Heart left ventricle (tissue), 16 donors: ENCODE measurements around the gene GNAS. TPM values are rescaled to one million over a fixed set of nuclear protein-coding genes. Genes with fewer than 3 reads are reported as not detected.

ENCODE experiments used
- ATAC-seq, 4 donors: fragments of 200-7000 bp; cut with Tn5 transposase; one replicate each; pipeline ENCODE4 v1.9.1; 2020 to 2022; ENCODE audit warnings: moderate library complexity in 4 of 4, mild to moderate bottlenecking in 3 of 4, moderate number of reproducible peaks in 1 of 4
- DNase-seq, 5 donors: peaks; one replicate each; pipeline ENCODE4 v3.0.0-alpha.2; 2020
- H3K27ac ChIP-seq, 12 donors: fragments of 200-600 bp; sonication (generic) in 4 of 12; one replicate each; pipeline versions ENCODE4 v1.5.0 to v1.8.0; 2016 to 2022; ENCODE audit warnings: mild to moderate bottlenecking in 2 of 12
- H3K27me3 ChIP-seq, 9 donors: fragments of 200-600 bp; sonication (generic) in 2 of 9; one replicate each; pipeline versions ENCODE4 v1.5.1 to v1.8.0; 2016 to 2022; ENCODE audit warnings: mild to moderate bottlenecking in 3 of 9
- H3K36me3 ChIP-seq, 9 donors: fragments of 200-600 bp; sonication (generic) in 2 of 9; one replicate each; pipeline versions ENCODE4 v1.5.0 to v1.8.0; 2018 to 2022; ENCODE audit warnings: mild to moderate bottlenecking in 2 of 9
- H3K4me1 ChIP-seq, 12 donors: fragments of 200-600 bp; sonication (generic) in 4 of 12; one replicate each; pipeline versions ENCODE4 v1.5.0 to v1.8.0; 2016 to 2022; ENCODE audit warnings: mild to moderate bottlenecking in 3 of 12
- H3K4me3 ChIP-seq, 12 donors: fragments of 200-600 bp; sonication (generic) in 4 of 12; one replicate each; pipeline versions ENCODE4 v1.5.0 to v1.8.0; 2017 to 2022; ENCODE audit warnings: mild to moderate bottlenecking in 9 of 12, moderate library complexity in 4 of 12
- H3K9me3 ChIP-seq, 12 donors: fragments of 200-600 bp; sonication (generic) in 4 of 12; one replicate each; pipeline versions ENCODE4 v1.5.0 to v1.8.0; 2016 to 2022; ENCODE audit warnings: mild to moderate bottlenecking in 1 of 12
- CTCF ChIP-seq, 12 donors: fragments of 200-600 bp; sonication (generic) in 4 of 12; IDR thresholded peaks; one replicate each; pipeline versions ENCODE4 v1.5.0 to v1.8.0; 2018 to 2022; ENCODE audit warnings: antibody characterized with exemption in 12 of 12, mild to moderate bottlenecking in 5 of 12
- POLR2A ChIP-seq, 2 donors: fragments of 450-650 bp; IDR thresholded peaks; one replicate each; pipeline ENCODE4 v1.6.1; 2017; ENCODE audit warnings: antibody characterized with exemption in 2 of 2, mild to moderate bottlenecking in 2 of 2, moderate library complexity in 2 of 2
- WGBS, 4 donors: extraction: QIAGEN DNeasy Blood & Tissue Kit in 2 of 4; methylation state at CpG; one replicate each; pipeline versions ENCODE4 v1.1.5 to v1.1.7; 2013 to 2018; 5-methylcytosine and 5-hydroxymethylcytosine counted together
- intact Hi-C, 10 donors: fragments of 100-400 bp; cut with DNase I; formaldehyde crosslinking; loops; one replicate each; pipeline versions ENCODE4 v1.11.1 to v1.14.2; 2022
- polyA plus RNA-seq, 2 donors: library from polyadenylated mRNA; stranded (reverse); fragments of 200-250 nt; gene quantifications; one replicate each; pipeline ENCODE4 v1.2.3, GENCODE V29; 2013
- total RNA-seq, 9 donors: library from RNA; depleted of rRNA in 2 of 9; stranded (reverse); fragments of >200 nt in 2 of 9; fragmentation: NEBNext Ultra II Directional in 3 of 9; extraction: Animal tissue kit (Norgen Biotek cat#: 25700) in 3 of 9; gene quantifications; one replicate each; pipeline versions ENCODE4 v1.1.0 to v1.2.4, GENCODE V29; 2016 to 2023
- donor health status: ischemic (EF 13 %, LVEDD 7.1; RV severe dilation, severe dysfunction).
- donor health status: healthy with polysubstance abuse.
- donor health status: DM: no; HTN: yes; CAD: no.
- donor health status: DM: no; HTN: no; CAD: no.
- donor health status: ischemic (EF 25% LVEDD 6.9; RV normal size, moderate dysfunction).
- donor health status: ischemic (EF 25% LVEDD 5.7; RV mildly dilated, moderate dysfunction).
- donor health status: healthy.
- donor health status: DM: yes; HTN: yes; CAD: no.
- donor health status: ischemic (EF 35%, LVEDD 5.7; RV mildly dilated, moderate dysfunction).
- donor health status: nonischemic (EF 11% LVEDD 7.7; RV severe dilation, severe dysfunction).
- donor health status: DM: yes; HTN: yes; CAD: no.
- donor health status: PGD.
- donor health status: ischemic (EF 29% LVEDD 5.4; RV normal size, mild dysfunction).
- donor health status: nonischemic (EF 23%, LVEDD 6.1; RV moderate dilation, normal function).

Gene GNAS
- total and polyA plus RNA-seq, 11 donors = 1,246 to 2,999 (median 1,604) TPM

- no peak overlapping the region for H3K4me3 ChIP-seq
- no peaks in the 10 kb centered on the region for H3K36me3 ChIP-seq
- 77 to 92% (median 92%) methylated on average over 21 to 26 of the region's 26 CpGs for WGBS, 4 donors
- TF ChIP-seq POLR2A (IDR thresholded peaks at IDR 0.05) = no peak
- no peak for TF ChIP-seq CTCF (IDR thresholded peaks at IDR 0.05)
- DNase-seq (no peak), ATAC-seq (no peak)
- no peaks in the 10 kb centered on the region for H3K27me3 ChIP-seq
- H3K4me1 ChIP-seq = no peaks in the 10 kb centered on the region
- no peak overlapping the region for H3K27ac ChIP-seq
- no peaks in the 10 kb centered on the region for H3K9me3 ChIP-seq
- intact Hi-C loops = no loop called here
Observed at GRCh38 chr20:58822748-58823730, 29.5 kb upstream of the GNAS start.

- TF ChIP-seq CTCF (IDR thresholded peaks at IDR 0.05) (no peak), POLR2A (IDR thresholded peaks at IDR 0.05) (no peak)
- intact Hi-C loops = no loop called here
Observed at GRCh38 chr20:58824843-58825242, 27.7 kb upstream of the GNAS start.

GRCh38 chr20:58825450-58825849 lies 27.1 kb upstream of the GNAS start:
- WGBS, 4 donors = 90 to 93% (median 92%) methylated on average over 6 of the region's 6 CpGs
- TF ChIP-seq POLR2A (IDR thresholded peaks at IDR 0.05) = no peak
- TF ChIP-seq CTCF (IDR thresholded peaks at IDR 0.05) = no peak
- H3K9me3 ChIP-seq = no peaks in the 10 kb centered on the region
- no peak overlapping the region for H3K4me3 ChIP-seq
- H3K27me3 ChIP-seq = no peaks in the 10 kb centered on the region
- no peak overlapping the region for H3K27ac ChIP-seq
- H3K36me3 ChIP-seq = no peaks in the 10 kb centered on the region
- ATAC-seq (no peak), DNase-seq (no peak)
- intact Hi-C loops = no loop called here
- peaks cover 0 to 9% (median 0%) of the 10 kb centered on the region in 12 donors for H3K4me1 ChIP-seq

More at GRCh38 chr20:58824843-58825242, 27.7 kb upstream of the GNAS start:
- Histone ChIP-seq H3K4me3 (no peak overlapping the region), H3K27ac (no peak overlapping the region), H3K4me1 (peaks cover 0 to 9% (median 0%) of the 10 kb centered on the region in 12 donors), H3K36me3 (no peaks in the 10 kb centered on the region), H3K9me3 (no peaks in the 10 kb centered on the region), H3K27me3 (no peaks in the 10 kb centered on the region)
- ATAC-seq (no peak), DNase-seq (no peak)
- 75 to 93% (median 88%) methylated on average over 8 of the region's 8 CpGs for WGBS, 4 donors

GRCh38 chr20:58826271-58826670 lies 26.2 kb upstream of the GNAS start:
- H3K4me3 ChIP-seq = no peak overlapping the region
- ATAC-seq (no peak), DNase-seq (no peak)
- intact Hi-C loops = no loop called here
- no peaks in the 10 kb centered on the region for H3K9me3 ChIP-seq
- H3K36me3 ChIP-seq = no peaks in the 10 kb centered on the region
- no peak for TF ChIP-seq CTCF (IDR thresholded peaks at IDR 0.05)
- peaks cover 0 to 9% (median 0%) of the 10 kb centered on the region in 12 donors for H3K4me1 ChIP-seq
- H3K27ac ChIP-seq = no peak overlapping the region
- WGBS, 4 donors = 85 to 88% (median 85%) methylated on average over 5 of the region's 5 CpGs
- no peaks in the 10 kb centered on the region for H3K27me3 ChIP-seq
